Keratinocyte (primary cell): ENCODE measurements around the gene GRK5.

ENCODE experiments used
- CTCF ChIP-seq, 3 experiments: IDR thresholded peaks in 1 of 3; conservative IDR thresholded peaks in 1 of 3; optimal IDR thresholded peaks in 1 of 3; 2 replicates in 2 of 3; 3 replicates in 1 of 3; pipeline versions ENCODE3 to v1.5.1; 2011; ENCODE audit warnings: low read length in 3 of 3, mild to moderate bottlenecking in 3 of 3, moderate library complexity in 2 of 3, control low read depth in 1 of 3, inconsistent platforms in 1 of 3; ENCODE audit not compliant: insufficient read depth in 2 of 3; ENCODE audit errors: extremely low read depth in 1 of 3
- EZH2 ChIP-seq: IDR thresholded peaks from one replicate; pipeline ENCODE4 v1.6.1; 2012; ENCODE audit warnings: inconsistent platforms, mild to moderate bottlenecking, low read length, moderate library complexity

GRCh38 chr10:119251315-119251708 is 43.9 kb downstream of the GRK5 start:
- TF ChIP-seq CTCF (optimal IDR thresholded peaks at IDR 0.05 in 1 of 3, IDR thresholded peaks at IDR 0.05 in 1 of 3, conservative IDR thresholded peaks at IDR 0.05 in 1 of 3; ENCODE audit: extremely low read depth in 1 of 3, insufficient read depth in 2 of 3, low read length in 3 of 3) (no peak), EZH2 (no peak)
